Fibroblast of the aortic adventitia (primary cell): ENCODE results near the gene ANO8. TPM values are rescaled to one million over a fixed set of nuclear protein-coding genes. Genes with fewer than 3 reads are reported as not detected.

ENCODE experiments used
- DNase-seq: peaks from one replicate; pipeline ENCODE4 v3.0.0-alpha.2; 2010; ENCODE audit warnings: low read depth
- H3K4me3 ChIP-seq: 2 replicates; pipeline ENCODE4 v1.5.1; 2011; ENCODE audit warnings: low read depth, mild to moderate bottlenecking, control low read depth, low read length, moderate library complexity
- total RNA-seq: library from RNA; depleted of rRNA; stranded (reverse); fragments of >200 nt; gene quantifications from 2 replicates; pipeline ENCODE4 v1.2.3, GENCODE V29; 2012; ENCODE audit warnings: low replicate concordance
- TF ChIP-seq, protein P1 (sequence below): IDR thresholded peaks from 2 replicates; pipeline ENCODE4 v1.5.1; 2011; ENCODE audit warnings: mild to moderate bottlenecking, low read length, control low read depth, inconsistent platforms; ENCODE audit not compliant: insufficient read depth

The ANO8 gene
- total RNA-seq, 1 donor, result 6.1 TPM

DNA sequence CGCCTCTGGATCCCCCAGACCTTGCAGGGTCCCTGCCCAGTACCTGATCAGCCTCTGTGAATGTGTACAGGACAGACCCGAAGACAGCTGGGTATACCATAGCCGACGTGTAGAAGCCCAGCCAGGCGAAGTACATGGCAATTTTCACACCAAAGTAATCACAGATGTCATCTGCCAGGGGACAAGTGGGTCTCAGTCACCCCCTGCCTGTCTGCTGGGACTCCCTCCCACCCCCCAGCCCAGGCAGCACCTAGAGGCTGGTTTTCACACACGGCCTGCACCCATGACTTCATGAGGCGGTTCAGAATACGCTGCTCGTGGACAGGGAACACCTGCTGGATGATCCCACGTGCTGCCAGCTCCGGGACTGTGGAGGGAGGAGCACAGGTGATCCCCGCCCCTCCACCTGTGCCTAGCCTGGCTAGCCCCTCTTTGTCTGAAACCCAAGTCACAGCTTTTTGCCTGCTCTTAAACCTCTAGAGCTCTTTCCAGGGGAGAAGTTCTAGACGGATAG lies 3.6 kb downstream of the ANO8 start:
- no peak overlapping the region for H3K4me3 ChIP-seq
- DNase-seq, result no peak
- TF ChIP-seq, protein P1, sequence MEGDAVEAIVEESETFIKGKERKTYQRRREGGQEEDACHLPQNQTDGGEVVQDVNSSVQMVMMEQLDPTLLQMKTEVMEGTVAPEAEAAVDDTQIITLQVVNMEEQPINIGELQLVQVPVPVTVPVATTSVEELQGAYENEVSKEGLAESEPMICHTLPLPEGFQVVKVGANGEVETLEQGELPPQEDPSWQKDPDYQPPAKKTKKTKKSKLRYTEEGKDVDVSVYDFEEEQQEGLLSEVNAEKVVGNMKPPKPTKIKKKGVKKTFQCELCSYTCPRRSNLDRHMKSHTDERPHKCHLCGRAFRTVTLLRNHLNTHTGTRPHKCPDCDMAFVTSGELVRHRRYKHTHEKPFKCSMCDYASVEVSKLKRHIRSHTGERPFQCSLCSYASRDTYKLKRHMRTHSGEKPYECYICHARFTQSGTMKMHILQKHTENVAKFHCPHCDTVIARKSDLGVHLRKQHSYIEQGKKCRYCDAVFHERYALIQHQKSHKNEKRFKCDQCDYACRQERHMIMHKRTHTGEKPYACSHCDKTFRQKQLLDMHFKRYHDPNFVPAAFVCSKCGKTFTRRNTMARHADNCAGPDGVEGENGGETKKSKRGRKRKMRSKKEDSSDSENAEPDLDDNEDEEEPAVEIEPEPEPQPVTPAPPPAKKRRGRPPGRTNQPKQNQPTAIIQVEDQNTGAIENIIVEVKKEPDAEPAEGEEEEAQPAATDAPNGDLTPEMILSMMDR, result no peak

DNA sequence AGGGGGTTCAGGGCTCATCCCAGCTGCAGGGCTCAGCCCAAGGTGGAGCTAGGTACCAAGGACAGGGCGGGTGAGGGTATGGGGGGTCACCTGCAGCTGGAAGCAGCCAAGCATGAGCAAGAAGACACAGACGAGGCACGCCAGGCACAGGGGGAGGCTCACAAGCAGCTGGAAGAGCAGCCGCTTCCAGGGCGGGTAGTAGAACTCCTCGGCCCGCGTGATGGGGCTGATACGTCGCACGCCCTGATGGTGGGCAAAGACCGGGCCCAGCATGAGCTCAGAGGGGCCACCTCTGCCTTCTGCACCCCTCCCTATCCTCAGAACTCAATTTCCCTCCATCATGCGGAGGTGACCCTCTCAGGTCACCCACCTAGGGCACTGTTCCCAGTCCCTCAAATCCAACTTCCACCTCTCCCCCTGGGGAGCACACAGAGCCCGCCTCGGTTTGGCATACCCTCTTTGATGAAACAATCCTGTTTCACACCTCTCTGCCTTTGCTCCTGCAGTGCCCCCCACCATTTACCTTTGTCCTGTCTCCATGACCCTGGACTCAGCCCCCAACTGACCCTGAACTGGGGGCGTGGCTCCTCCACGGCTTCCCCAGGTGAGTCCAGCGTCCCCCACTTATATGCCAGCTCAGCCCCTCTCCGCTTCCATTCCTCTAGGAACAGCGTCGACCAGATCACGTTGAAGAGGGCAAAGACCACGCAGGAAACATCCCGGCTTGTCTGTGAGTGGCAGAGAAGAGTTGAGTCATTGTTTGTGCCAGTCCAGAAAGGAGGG lies 4.2 kb downstream of the ANO8 start:
- no peak for DNase-seq
- TF ChIP-seq, protein P1, result no peak
- H3K4me3 ChIP-seq, result no peak overlapping the region

DNA sequence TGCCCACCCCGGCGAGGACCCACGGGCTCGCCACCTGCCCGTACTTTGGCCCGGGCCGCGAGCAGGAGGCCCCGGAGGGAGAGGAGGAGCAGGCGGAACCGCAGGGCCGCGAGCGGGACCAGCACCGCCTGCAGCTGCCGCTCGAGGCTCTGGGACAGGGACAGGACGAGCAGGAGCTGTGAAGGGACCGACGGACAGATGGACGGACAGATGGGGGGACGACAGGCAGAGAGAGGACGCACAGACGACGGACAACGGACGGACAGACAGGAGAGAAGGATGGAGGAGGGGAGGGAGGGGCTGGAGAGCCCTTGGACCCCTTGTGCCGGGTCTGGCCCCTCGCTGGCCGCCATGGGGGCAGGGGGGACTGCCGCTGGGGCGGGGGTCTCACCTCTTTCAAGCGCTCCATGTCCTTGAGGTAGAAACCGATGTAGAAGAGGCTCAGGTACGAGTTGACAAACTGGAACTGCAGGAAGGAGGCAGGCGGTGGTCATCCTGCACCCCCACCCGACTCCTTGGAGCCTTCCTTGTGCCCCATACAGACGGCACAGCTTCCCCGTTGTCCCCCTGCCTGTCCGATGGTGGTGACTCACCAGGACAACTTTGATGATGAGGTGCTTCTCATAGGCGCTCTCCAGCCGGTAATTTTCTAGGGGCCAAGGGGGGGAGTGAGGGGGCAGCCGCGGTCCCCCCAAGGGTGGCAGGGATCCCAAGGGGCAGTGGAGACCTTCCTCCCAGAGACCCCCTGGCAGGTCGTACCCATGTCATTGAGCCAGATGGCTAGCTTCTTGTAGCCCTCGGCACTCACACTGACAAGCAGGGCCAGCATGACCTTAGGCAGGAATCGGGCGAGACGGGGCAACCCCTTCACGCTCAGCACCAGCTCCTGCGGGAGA lies 5.0 kb downstream of the ANO8 start:
- TF ChIP-seq, protein P1, result no peak
- DNase-seq, result no peak
- H3K4me3 ChIP-seq, result no peak overlapping the region

DNA sequence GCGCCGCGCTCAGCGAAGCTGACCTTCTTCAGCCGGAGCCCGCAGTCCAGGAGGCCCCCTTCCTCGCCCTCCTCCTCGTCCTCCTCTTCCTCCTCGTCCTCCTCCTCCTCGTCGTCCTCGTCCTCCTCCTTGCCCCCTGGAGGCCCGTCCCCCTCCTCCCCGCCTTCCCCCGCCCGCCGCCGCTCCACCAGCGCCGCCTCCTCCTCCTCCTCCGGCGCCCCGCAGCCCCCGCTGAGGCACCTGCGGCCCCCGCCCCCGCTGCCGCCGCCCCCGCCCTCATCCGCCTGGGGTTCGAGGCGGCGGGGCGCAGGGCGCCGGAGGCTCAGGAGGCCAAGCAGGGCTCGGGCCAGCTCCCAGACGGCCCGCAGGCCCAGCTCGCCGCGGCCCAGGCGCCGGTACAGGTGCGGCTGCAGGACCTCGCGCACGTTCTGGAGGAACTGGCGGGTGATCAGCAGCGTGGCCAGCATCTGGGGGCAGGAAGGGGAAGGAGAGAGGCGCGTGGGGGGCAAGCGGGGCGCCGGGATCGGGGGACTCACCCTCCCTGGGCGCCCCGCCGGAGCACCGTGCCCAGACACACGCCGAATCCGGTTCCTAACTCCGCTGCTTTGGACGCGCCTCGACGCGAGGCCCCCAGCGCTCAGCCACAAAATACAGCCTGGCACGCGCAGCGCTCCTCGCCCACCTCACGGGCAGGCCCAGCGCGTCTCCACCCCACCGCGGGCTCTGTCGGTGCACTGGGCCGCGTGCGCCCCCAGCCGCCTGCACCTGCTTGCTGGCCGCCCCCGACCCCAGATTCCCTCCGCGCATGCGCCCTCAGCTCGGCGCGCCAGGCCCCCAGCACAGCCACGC lies 5.9 kb downstream of the ANO8 start:
- H3K4me3 ChIP-seq, result no peak overlapping the region
- DNase-seq, result no peak
- TF ChIP-seq, protein P1, result no peak

DNA sequence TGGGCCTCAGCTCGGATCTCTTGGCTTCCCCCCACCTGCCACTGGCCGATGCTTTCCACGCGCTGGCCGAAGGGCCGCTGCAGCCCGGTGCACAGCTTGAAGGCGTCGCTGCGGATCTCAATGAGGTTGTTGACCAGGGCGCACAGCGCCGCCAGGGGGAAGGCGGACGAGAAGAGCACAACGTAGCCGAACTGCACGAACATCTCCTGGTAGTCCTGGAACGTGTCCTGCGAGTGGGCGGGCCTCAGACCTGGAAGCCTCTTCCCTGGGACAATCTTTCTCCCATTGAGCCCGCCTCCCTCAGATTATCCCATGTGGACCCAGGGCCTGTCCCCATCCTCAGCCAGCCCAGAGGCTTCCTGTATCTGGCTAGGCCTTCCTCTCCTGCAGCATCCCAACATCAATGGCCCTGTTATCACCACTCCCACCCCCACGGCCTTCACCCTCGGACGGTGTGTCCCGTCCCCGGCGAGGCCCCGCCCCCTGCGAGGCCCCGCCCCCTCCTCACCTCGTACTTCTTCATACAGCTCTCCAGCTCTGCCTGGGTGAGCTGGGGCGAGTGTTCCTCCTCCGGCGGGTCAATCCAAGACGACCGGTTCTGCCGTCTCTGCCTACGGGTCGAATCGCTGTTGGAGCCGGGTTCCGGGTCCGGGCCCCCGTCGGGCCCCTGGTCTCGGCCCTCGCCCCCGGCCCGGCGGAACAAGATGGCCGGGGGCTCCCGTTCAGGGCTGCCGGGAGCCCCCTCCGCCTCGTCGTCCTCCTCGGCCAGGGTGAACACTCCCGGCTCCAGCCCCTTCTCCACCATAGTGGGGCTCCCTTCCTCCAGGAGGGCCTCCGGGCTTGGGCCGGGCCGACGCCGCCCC lies 6.8 kb downstream of the ANO8 start:
- no peak for DNase-seq
- no peak overlapping the region for H3K4me3 ChIP-seq
- TF ChIP-seq, protein P1, result no peak
